HG02678 (cell line): ENCODE data around the gene BAIAP2.

ENCODE experiments used
- ATAC-seq: cut with Tn5 transposase; IDR thresholded peaks from one replicate; pipeline ENCODE4 v1.9.1; 2021; ENCODE audit warnings: mild to moderate bottlenecking, moderate library complexity; ENCODE audit not compliant: unreplicated experiment

BAIAP2 gene

DNA sequence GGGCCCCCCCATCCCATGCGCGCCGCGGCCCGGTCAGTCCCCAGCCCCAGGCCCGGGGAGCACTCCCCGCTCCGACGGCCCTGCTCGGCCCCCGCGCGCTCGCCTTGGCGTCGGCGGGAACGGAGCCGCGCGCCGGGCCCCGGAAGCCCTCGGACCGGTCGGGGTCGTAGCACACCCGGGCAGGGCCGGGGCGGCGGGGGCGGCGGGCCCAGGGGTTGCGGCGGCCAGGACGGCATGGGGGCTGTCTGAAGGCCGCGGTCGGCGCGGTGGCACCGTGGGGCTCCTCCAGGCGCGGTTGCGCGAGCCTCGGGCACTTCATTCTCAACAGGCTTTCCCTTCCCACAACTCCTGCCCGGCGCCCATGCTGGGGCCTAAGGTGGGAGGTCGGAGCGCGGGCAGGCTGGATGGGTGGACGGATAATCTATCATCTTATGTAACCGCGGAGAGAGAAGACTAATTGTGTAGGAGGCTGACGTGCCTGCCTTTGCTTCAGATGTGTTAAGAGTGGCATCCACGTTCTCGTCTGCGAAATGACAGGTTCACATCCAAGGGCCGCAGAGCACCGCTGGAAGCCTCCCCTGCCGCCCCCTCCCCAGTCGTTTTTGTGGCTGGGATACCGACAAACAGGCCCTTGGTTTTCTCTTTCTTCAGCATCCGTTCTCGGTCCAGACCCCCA is 708 bp downstream of the BAIAP2 start:
- ATAC-seq: peak; percentile 9

GRCh38 chr17:81036197-81036941 is 1.4 kb downstream of the BAIAP2 start:
- no peak for ATAC-seq

DNA sequence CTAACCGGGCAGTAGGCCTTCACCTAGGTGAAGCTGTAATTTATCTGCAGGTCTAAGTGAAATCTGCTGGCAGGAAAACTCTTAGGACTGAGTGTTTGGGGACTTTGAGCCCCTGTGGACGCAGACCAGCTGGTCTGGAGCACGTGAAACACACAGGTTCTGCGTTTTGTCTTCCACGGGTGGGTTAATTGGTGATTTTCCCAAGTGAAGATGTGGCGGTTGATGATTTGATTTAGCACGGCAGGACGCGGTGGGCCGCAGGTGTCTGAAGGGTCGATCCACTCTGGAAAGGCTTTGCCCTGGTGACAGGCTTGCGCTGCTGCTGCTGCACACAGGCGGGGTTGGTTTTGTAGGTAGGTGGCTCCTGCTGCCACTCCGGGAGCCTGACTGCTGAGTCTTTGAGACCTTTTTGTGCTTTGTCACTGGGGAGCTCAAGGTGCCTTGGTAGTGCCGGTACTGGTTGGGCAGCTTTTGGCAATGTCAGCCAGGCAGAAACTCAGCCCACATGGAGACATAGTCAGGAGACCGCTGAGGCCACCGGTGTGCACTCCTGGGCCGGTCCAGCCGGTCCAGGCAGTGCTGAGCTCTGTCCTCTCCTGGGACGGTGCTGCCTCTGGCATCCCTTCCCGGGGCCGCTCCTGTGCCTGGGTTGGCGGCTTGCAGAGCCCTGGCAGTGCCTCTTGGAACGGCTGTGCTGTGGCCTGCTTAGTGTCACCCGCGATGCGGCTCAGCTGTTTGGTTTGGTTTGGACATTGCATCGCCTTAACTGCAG is 2.3 kb downstream of the BAIAP2 start:
- no peak for ATAC-seq

DNA sequence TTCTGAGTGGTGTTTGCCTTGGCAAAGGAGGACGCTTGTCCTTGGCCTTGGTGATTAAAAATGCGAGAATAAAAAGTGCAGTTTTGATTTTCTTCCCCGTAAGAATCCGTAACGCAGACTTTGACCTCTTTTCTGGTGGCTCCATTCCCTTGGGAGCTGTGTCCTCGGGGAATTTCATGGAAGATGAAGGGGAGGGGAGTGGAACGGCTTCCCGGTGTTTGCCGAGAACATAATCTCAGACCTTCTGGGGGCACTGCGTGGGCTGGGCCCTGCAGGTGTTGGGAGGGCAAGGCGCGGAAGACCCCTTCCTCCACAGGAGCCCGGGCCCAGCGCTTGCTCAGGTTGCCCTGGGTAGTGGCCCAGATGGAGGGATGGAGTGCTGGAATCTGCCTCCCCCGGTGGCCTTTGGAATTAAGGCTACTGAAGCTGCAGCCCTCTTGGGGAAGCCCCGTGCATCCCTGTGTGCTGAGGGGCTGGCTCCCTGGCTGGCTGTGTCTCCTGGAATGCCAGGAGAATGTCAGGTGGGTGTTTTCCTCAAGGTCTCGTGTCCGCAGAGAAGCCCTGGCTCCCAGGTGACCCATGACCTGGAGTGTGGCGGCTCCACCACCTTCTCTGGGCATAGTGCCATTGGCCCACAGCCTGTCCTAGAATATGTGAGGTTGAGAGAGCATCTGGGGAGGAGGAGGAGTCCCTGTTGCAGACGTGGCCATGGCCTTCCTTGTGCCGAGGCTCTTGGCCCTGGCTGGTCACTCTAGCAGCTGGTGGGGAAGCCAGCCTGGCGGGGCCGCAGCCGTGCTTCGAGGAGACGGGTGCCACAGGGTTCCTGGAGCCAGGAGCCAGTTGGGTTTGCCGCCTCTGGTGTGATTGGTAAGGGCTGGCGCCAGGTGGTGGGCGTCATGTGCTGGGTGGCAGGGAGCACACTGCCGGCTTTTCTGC is 3.1 kb downstream of the BAIAP2 start:
- ATAC-seq: no peak

- ATAC-seq: no peak
Measured at GRCh38 chr17:81039096-81039495, 4.1 kb downstream of the BAIAP2 start.

DNA sequence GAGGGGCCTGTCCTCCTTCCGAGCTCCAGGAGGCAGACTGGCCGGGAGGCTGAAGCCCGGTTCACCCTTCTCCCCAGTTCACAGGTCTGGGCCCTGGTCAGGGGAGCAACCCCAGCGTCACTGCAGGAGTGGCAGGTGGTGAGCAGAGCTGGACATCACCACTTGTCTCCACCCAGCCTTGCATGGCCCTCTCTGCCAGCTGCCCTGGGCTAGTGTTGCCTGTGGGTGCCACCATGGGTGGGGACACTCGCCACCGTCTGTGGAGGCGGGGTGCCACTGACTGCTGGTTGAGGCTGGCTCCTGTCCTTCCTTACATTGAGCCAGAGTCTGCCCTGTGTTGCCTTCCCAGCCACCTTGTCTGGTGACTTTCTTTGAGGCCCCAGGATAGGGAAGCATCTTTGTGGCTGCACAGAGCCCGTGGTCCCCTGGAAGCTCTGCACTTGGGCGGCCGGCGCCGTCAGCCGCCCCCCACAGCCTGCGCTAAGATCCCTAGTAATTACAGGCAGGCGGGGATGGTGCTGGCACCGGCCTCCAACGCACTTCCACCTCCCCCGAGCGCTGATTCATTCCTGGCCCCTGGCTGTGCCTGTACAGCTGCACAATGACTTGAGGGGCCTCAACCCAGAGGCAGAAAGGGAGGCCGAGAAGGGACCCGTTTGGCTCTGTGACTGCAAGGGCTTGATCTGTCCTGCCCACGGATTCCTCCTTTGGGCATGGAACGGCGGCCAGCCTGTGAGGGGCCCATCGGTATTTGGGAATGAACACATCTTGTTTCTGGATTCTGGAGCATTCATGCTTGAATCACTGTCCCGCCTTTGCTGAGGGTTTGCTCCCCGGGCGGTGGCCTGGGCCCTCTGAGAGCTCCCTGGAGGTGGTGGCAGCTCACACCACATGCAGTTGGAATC is 5.2 kb downstream of the BAIAP2 start:
- ATAC-seq: no peak

GRCh38 chr17:81040791-81041337 is 5.9 kb downstream of the BAIAP2 start:
- ATAC-seq: no peak

GRCh38 chr17:81042606-81043005 is 7.7 kb downstream of the BAIAP2 start:
- no peak for ATAC-seq

DNA sequence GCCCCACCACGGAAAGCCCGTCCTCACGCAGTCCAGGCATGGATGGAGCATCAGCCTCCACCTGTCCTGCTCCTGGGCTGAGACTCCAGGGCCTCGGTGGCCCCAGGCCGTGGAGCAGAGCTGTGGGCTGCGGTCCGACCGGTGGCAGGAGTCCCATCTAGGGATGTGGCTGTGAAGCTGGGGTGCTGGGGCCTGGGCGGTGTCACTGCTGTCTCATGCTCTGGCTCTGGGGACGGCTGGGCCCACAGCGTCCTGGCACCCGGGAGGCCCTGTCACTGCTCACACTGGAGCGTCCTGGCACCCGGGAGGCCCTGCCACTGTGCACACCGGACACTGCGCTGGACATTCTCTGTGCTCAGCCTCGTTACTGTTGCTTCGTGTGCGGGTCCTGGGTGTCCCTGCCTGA is 8.4 kb downstream of the BAIAP2 start:
- no peak for ATAC-seq

DNA sequence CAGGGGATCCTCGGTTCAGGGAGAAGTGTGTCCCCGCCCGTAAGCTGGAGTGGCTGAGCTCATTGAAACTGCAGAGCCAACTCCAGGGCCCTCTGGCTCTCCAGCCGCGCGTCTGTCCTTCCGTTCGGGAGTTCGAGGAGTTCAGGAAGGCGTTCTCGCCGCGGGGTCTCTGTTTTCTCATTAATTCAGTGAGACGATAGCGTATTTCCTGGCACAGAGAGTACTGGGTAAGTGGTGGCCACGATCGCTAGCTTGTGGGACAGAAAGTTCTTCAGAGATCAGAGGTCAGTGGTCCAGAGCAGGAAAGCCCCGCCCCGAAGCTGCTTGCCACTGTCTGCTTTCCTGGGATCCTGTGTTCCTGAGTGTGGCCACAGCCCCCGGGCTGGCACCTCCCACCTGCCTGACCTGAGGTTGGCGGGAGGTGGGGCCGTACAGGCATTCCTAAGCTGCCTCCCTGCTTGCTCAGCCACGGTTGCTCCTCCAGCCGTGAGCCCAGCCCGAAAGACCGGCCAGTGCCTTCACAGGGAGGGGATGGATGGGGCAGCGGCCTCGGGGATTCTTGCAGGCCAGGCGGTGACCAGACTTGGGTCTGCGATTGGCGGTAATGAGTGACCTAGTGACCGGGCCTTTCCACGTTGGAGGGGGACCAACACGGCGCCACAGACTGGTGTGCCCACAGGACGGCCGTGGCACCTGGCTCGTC is 8.9 kb downstream of the BAIAP2 start:
- no peak for ATAC-seq

GRCh38 chr17:81044428-81044763 is 9.4 kb downstream of the BAIAP2 start:
- ATAC-seq: no peak

DNA sequence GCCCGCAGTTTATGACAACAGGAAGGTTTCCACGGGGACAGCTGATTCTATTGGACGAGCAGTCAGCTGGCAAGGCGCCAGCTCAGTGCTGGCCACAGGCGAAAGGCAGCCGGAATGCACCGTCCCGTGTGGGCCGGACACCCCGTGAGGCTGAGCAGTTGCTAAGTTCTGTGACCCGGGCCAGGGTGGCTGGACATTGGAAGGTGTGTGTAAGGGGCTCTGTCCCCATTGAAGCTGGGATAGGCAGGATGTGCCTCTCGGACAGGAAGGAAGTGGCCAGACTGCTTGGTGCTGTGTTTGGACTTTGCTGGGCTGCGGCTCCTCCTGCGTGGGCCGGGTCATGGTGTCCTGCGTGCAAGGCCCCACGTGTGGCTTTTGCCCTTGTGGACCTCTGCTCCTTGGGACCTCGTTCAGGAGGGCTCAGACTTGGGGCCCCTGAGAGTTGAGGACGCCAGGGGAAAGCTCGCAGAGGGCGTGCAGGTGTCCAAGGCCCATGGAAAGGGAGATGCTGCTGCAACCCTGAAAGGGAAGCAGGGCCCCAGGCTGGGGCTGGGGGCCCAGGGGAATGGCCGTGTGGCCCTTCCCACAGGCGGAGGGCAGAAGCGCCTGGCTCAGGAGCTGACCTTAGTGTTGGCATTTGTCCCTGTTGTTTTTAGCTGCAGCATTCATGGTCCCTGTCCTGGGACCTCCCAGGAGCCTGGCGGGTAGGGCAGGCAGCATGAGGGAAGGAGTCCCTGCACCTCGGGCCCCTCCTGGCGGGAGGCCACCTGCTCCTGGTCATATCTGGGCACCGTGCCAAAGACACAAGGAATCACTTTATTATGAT is 10.0 kb downstream of the BAIAP2 start:
- ATAC-seq: no peak

GRCh38 chr17:81045590-81046095 is 10.7 kb downstream of the BAIAP2 start:
- no peak for ATAC-seq

DNA sequence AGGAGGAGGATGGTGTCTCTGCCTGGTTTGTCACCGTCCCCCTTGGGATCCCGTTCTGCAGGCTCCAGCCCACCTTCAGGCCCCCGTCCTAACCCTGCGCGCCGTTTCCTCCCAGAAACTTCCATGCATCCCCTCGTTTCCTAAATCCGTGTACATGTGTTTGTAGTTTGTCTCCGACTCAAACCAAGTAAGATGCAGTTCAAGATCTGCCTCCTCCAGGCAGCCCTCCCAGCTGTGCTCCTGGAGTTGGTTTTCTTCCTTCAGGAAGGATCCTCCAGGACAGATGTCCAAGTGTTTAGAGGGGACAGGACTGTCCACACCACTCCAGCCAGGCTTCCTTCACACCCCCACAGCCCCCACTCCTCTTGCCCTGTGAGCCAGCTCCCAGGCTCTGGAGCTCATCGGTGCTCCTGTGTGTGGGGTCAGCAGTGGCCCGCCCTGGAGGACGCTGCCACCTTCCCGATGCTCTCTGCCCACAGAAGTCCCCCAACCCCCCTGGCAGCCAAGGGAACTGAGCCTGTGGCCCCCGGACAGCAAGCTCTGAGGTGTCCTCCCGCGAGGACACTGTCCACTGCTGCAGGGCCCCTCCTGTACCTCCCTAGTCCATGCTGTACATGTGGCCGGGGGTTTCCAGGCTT is 11.3 kb downstream of the BAIAP2 start:
- no peak for ATAC-seq

DNA sequence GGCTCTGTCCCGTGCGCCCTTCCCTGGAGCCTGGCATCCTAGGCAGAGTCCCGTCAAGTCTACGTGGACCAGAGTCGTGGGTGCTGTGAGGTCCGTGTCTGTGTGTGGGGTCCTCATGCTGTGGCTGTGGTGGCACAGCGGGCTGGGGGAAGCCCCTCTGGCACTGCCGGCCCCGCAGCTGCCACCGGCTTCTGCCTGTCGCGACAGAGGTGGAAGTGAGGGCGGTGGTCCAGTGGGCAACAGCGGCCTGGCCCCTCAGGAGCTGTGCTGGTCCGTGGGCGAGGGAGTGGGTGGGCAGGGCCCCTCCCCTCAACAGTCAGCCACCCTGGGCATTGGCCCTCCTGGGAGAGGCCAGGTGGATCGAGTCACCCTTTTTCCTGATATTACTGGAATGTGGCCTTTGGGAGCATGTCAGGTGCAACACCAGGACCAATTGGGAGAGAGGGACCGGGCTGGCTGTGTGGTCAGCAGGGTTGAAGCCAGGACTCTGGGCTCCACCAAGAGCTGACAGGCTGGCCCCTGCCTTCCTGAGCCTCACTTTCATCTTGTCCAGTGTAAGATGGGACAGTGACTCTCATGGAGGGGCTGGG is 11.9 kb downstream of the BAIAP2 start:
- no peak for ATAC-seq

GRCh38 chr17:81048827-81049371 is 13.9 kb downstream of the BAIAP2 start:
- no peak for ATAC-seq
